ENCODE data around the gene C1orf232. TPM values are rescaled to one million over a fixed set of nuclear protein-coding genes. Genes with fewer than 3 reads are reported as not detected.

The C1orf232 gene
- polyA plus RNA-seq, 2 of the 4 experiments (the other 2 are of a cell fraction), result not detected

DNA sequence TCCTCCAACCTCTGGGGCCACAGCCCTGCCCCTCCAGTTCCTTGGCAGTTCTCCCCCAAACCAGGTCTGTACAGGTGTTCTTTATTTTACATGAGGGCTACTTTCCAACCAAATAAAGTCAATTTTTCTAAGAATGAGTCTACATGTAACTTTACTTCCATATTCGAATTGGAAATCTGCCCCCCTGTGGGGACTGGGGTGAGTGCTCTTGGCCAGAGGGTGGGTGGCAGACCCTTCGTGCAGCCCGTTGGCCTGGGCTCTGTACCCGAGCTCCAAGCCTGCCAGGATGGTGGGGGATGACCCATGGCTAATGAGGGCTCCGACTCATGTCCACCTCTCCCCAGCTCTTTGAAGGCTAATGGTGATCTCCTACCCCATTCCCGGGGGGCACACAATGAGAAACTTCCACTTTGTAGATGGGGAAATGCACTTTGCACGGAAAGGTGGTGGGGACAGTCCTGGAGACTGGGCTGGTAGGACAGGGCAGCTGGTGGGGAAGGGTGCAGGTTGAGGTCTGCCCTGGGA is 21.1 kb upstream of the C1orf232 start:
- no peak overlapping the region for H3K27ac ChIP-seq
- ATAC-seq, result peak in 1 of 2 experiments; percentile 24; a peak in 1 of 6 replicates
- no peak for FAIRE-seq
- ChIA-PET POLR2A (no interaction called here), CTCF (interaction anchor here (0.7 to 3.2 kb wide), 7 partner anchors 8 to 201 kb away, joined by 3 to 15 read pairs (median 4); partner anchors contain the start of genes CEP85 and ZNF593)
- TF ChIP-seq BHLHE40 (IDR thresholded peaks at IDR 0.05; ENCODE audit: low read depth, low read length), result no peak
- no peak for TF ChIP-seq ESRRA (IDR thresholded peaks at IDR 0.05; ENCODE audit: borderline replicate concordance, low read length)
- no peak for TF ChIP-seq RARB (CRISPR knock-in tag; IDR thresholded peaks at IDR 0.05)
- TF ChIP-seq HEYL (CRISPR knock-in tag; IDR thresholded peaks at IDR 0.05), result no peak
- TF ChIP-seq, protein P1, sequence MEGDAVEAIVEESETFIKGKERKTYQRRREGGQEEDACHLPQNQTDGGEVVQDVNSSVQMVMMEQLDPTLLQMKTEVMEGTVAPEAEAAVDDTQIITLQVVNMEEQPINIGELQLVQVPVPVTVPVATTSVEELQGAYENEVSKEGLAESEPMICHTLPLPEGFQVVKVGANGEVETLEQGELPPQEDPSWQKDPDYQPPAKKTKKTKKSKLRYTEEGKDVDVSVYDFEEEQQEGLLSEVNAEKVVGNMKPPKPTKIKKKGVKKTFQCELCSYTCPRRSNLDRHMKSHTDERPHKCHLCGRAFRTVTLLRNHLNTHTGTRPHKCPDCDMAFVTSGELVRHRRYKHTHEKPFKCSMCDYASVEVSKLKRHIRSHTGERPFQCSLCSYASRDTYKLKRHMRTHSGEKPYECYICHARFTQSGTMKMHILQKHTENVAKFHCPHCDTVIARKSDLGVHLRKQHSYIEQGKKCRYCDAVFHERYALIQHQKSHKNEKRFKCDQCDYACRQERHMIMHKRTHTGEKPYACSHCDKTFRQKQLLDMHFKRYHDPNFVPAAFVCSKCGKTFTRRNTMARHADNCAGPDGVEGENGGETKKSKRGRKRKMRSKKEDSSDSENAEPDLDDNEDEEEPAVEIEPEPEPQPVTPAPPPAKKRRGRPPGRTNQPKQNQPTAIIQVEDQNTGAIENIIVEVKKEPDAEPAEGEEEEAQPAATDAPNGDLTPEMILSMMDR (IDR thresholded peaks at IDR 0.05), result no peak
- TF ChIP-seq, protein P2, sequence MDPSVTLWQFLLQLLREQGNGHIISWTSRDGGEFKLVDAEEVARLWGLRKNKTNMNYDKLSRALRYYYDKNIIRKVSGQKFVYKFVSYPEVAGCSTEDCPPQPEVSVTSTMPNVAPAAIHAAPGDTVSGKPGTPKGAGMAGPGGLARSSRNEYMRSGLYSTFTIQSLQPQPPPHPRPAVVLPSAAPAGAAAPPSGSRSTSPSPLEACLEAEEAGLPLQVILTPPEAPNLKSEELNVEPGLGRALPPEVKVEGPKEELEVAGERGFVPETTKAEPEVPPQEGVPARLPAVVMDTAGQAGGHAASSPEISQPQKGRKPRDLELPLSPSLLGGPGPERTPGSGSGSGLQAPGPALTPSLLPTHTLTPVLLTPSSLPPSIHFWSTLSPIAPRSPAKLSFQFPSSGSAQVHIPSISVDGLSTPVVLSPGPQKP (IDR thresholded peaks at IDR 0.05; ENCODE audit: low read depth, low read length), result no peak
- no peak for TF ChIP-seq CHD2 (IDR thresholded peaks at IDR 0.05; ENCODE audit: low read length, partially characterized antibody)
- no peak for TF ChIP-seq MAFK (IDR thresholded peaks at IDR 0.05; ENCODE audit: partially characterized antibody)
- TF ChIP-seq, protein P3, sequence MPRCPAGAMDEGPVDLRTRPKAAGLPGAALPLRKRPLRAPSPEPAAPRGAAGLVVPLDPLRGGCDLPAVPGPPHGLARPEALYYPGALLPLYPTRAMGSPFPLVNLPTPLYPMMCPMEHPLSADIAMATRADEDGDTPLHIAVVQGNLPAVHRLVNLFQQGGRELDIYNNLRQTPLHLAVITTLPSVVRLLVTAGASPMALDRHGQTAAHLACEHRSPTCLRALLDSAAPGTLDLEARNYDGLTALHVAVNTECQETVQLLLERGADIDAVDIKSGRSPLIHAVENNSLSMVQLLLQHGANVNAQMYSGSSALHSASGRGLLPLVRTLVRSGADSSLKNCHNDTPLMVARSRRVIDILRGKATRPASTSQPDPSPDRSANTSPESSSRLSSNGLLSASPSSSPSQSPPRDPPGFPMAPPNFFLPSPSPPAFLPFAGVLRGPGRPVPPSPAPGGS (IDR thresholded peaks at IDR 0.05), result no peak
- no peak for TF ChIP-seq NPAS2 (CRISPR knock-in tag; IDR thresholded peaks at IDR 0.05; ENCODE audit: borderline replicate concordance)
- TF ChIP-seq HOXB13 (CRISPR knock-in tag; IDR thresholded peaks at IDR 0.05; ENCODE audit: low read depth), result no peak
- no peak for TF ChIP-seq FOSB (CRISPR knock-in tag; IDR thresholded peaks at IDR 0.05)
- no peak for TF ChIP-seq NR3C1 (IDR thresholded peaks at IDR 0.05)
- TF ChIP-seq JUNB (IDR thresholded peaks at IDR 0.05), result no peak
- no peak for TF ChIP-seq POLR2AphosphoS2 (conservative IDR thresholded peaks at IDR 0.05; ENCODE audit: low read length)
- no peak for TF ChIP-seq NFE2L2 (conservative IDR thresholded peaks at IDR 0.05; ENCODE audit: low read length)
- no peak for TF ChIP-seq POLR2A (IDR thresholded peaks at IDR 0.05; ENCODE audit: low read length)
- TF ChIP-seq, protein P4, sequence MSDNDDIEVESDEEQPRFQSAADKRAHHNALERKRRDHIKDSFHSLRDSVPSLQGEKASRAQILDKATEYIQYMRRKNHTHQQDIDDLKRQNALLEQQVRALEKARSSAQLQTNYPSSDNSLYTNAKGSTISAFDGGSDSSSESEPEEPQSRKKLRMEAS (IDR thresholded peaks at IDR 0.05), result no peak
- no peak for TF ChIP-seq KDM5A (IDR thresholded peaks at IDR 0.05)
- TF ChIP-seq GATA3 (IDR thresholded peaks at IDR 0.05; ENCODE audit: borderline replicate concordance), result no peak
- H3K4me2 ChIP-seq, result no peak overlapping the region
- H3K9me3 ChIP-seq, result no peaks in the 10 kb centered on the region
- DNase-seq (ENCODE audit: low read depth in 1 of 2, low spot score in 1 of 2), result no peak
- no peaks in the 10 kb centered on the region for H3K4me1 ChIP-seq
- WGBS (ENCODE audit: missing lambda C conversion rate), result 75% methylated on average over 6 of the region's 7 CpGs
- H3K4me3 ChIP-seq, result no peak overlapping the region

DNA sequence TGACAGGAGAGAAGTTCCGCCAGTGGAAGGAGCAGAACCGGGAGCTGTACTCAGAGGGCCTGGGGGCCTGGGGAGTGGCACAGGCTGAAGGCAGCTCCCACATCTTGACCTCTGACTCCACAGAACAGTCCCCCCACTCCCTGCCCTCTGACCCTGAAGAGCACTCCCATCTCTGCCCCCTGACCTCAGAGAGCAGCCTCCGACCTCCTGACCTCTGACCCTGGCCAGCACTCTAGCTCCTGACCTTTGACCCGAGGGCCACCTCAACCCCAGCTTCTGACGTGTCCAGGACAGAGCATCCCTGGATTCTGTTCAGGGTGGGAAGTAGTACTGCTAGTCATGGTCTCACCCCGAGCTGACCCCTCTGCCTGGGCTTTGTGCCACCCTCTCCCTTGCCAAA is 20.6 kb upstream of the C1orf232 start:
- H3K4me1 ChIP-seq, result no peaks in the 10 kb centered on the region
- no peak overlapping the region for H3K4me2 ChIP-seq
- ChIA-PET POLR2A (interaction anchor here (0.6 kb wide), 1 partner anchor 42 kb away, joined by 3 read pairs; no protein-coding TSS in a partner anchor), CTCF (interaction anchor here (0.7 to 3.2 kb wide), 6 partner anchors 9 to 202 kb away, joined by 3 to 15 read pairs (median 4); partner anchors contain the start of genes CEP85 and ZNF593)
- DNase-seq (ENCODE audit: low read depth in 1 of 2, low spot score in 1 of 2), result no peak
- H3K27ac ChIP-seq, result no peak overlapping the region
- no peak for TF ChIP-seq HOXB13 (CRISPR knock-in tag; IDR thresholded peaks at IDR 0.05; ENCODE audit: low read depth)
- TF ChIP-seq SREBF2 (IDR thresholded peaks at IDR 0.05), result no peak
- TF ChIP-seq CHD2 (IDR thresholded peaks at IDR 0.05; ENCODE audit: low read length, partially characterized antibody), result no peak
- TF ChIP-seq JUNB (IDR thresholded peaks at IDR 0.05), result no peak
- TF ChIP-seq BHLHE40 (IDR thresholded peaks at IDR 0.05; ENCODE audit: low read depth, low read length), result no peak
- TF ChIP-seq, protein P5, sequence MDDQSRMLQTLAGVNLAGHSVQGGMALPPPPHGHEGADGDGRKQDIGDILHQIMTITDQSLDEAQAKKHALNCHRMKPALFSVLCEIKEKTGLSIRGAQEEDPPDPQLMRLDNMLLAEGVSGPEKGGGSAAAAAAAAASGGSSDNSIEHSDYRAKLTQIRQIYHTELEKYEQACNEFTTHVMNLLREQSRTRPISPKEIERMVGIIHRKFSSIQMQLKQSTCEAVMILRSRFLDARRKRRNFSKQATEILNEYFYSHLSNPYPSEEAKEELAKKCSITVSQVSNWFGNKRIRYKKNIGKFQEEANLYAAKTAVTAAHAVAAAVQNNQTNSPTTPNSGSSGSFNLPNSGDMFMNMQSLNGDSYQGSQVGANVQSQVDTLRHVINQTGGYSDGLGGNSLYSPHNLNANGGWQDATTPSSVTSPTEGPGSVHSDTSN (IDR thresholded peaks at IDR 0.05), result no peak
- TF ChIP-seq TFCP2L1 (CRISPR knock-in tag; IDR thresholded peaks at IDR 0.05), result no peak
- no peak for TF ChIP-seq JUN (IDR thresholded peaks at IDR 0.05)
- TF ChIP-seq HEYL (CRISPR knock-in tag; IDR thresholded peaks at IDR 0.05), result no peak
- TF ChIP-seq, protein P6, sequence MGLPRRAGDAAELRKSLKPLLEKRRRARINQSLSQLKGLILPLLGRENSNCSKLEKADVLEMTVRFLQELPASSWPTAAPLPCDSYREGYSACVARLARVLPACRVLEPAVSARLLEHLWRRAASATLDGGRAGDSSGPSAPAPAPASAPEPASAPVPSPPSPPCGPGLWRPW (IDR thresholded peaks at IDR 0.05), result no peak
- no peak for TF ChIP-seq CHD4 (IDR thresholded peaks at IDR 0.05; ENCODE audit: borderline replicate concordance)
- TF ChIP-seq HDAC2 (IDR thresholded peaks at IDR 0.05), result no peak
- TF ChIP-seq, protein P4 (IDR thresholded peaks at IDR 0.05), result no peak
- no peak for TF ChIP-seq NR3C1 (IDR thresholded peaks at IDR 0.05)
- TF ChIP-seq HOXB5 (CRISPR knock-in tag; IDR thresholded peaks at IDR 0.05), result no peak
- H3K9me3 ChIP-seq, result no peaks in the 10 kb centered on the region
- no peak overlapping the region for H3K4me3 ChIP-seq
- ATAC-seq, result no peak
- WGBS (ENCODE audit: missing lambda C conversion rate), result 62% methylated on average over 6 of the region's 6 CpGs
- FAIRE-seq, result no peak

Measured in A549 (cell line).